Natural killer cell (primary cell): ENCODE results near the gene CST7. TPM values are rescaled to one million over a fixed set of nuclear protein-coding genes. Genes with fewer than 3 reads are reported as not detected.
A peak's percentile ranks its signal among the peaks of the same experiment; 100 is the strongest.

Source experiments
- ATAC-seq, 3 donors: fragments of 150-1000 bp in 2 of 3; fragments of 200-7000 bp in 1 of 3; cut with Tn5 transposase; 1 replicate in 1 of 3; 2 replicates in 2 of 3; pipeline ENCODE4 v1.10.0; 2021; ENCODE audit warnings: mild to moderate bottlenecking in 2 of 3, moderate library complexity in 2 of 3
- DNase-seq, 2 donors: peaks; one replicate each; pipeline versions ENCODE4 v3.0.0 to v3.0.0-alpha.2; 2013 to 2021; ENCODE audit warnings: mixed read lengths in 1 of 2
- H3K27ac ChIP-seq: one replicate; pipeline ENCODE4 v1.5.1; 2013; ENCODE audit warnings: mild to moderate bottlenecking, low read length
- H3K27me3 ChIP-seq: one replicate; pipeline ENCODE4 v1.6.1; 2013; ENCODE audit warnings: low read length; ENCODE audit not compliant: control insufficient read depth, insufficient read depth
- H3K36me3 ChIP-seq: one replicate; pipeline ENCODE4 v1.6.1; 2013; ENCODE audit warnings: low read length; ENCODE audit not compliant: control insufficient read depth, insufficient read depth
- H3K4me1 ChIP-seq: one replicate; pipeline ENCODE4 v1.6.1; 2013; ENCODE audit warnings: low read length; ENCODE audit not compliant: control insufficient read depth, insufficient read depth
- H3K4me3 ChIP-seq: one replicate; pipeline ENCODE4 v1.5.1; 2013; ENCODE audit warnings: low read length
- H3K9me3 ChIP-seq: one replicate; pipeline ENCODE4 v1.6.1; 2013; ENCODE audit warnings: low read length; ENCODE audit not compliant: control insufficient read depth, insufficient read depth
- H3K27ac Mint-ChIP-seq, 2 donors: one replicate each; pipeline ENCODE4 v1.8.0; 2022; ENCODE audit warnings: mild to moderate bottlenecking in 2 of 2, mixed read lengths in 2 of 2, moderate library complexity in 1 of 2
- H3K27me3 Mint-ChIP-seq, 2 donors: one replicate each; pipeline ENCODE4 v1.8.0; 2022; ENCODE audit warnings: low read depth in 2 of 2, mixed read lengths in 2 of 2
- H3K36me3 Mint-ChIP-seq: one replicate; pipeline ENCODE4 v1.8.0; 2022; ENCODE audit warnings: mixed read lengths
- H3K4me1 Mint-ChIP-seq, 2 donors: one replicate each; pipeline ENCODE4 v1.8.0; 2022; ENCODE audit warnings: mixed read lengths in 2 of 2
- H3K4me3 Mint-ChIP-seq: one replicate; pipeline ENCODE4 v1.8.0; 2022; ENCODE audit warnings: mild to moderate bottlenecking, moderate library complexity, mixed read lengths
- H3K9me3 Mint-ChIP-seq, 2 donors: one replicate each; pipeline ENCODE4 v1.8.0; 2022; ENCODE audit warnings: mixed read lengths in 2 of 2
- WGBS: methylation state at CpG from one replicate; pipeline ENCODE4 v1.1.7; 2013; ENCODE audit warnings: missing lambda C conversion rate; ENCODE audit not compliant: insufficient coverage; 5-methylcytosine and 5-hydroxymethylcytosine counted together
- intact Hi-C: fragments of 100-400 bp; cut with micrococcal nuclease; formaldehyde crosslinking; loops from one replicate; pipeline ENCODE4 v1.14.2; 2022
- total RNA-seq, 4 donors: library from RNA; stranded (reverse); fragments of 120-200 nt in 1 of 4; gene quantifications; one replicate each; pipeline versions ENCODE4 v1.2.3 to v1.2.4, GENCODE V29; 2013 to 2022
- TF ChIP-seq, protein P1 (sequence below): fragments of 200-600 bp; IDR thresholded peaks from one replicate; pipeline ENCODE4 v1.8.0; 2022; ENCODE audit warnings: antibody characterized with exemption

The CST7 gene
- total RNA-seq, 3 donors from 2014 or later (not counting 1 experiment from before 2014, with no cell fraction given), result 590 to 700 (median 619) TPM

DNA sequence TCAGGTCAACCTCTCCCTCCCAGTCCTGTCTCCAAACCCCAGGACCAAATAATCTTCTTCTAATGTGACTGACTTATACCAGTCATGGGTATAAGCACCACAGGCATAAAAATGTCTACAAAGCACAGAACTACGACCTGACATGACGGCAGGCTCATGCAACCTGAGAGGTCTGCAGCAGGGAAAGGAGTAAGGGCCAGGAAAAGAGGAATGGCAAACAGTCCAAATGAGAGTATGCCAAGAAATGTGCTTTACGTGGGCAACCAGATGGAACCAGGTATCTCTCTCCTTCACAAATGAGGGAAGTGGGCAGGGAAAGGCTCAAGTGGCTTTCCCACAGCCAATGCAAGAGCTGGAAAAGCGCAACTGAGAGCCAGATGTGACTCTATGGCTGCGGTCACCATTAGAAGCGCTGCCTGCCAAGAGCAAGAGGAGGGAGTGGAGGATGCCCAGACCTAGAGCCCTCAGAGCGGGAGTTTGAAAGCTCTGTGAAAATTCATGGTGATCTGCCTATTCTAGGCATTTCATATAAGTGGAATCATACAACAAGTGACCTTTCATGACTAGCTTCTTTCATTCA, 37.5 kb downstream of the CST7 start:
- Mint-ChIP-seq H3K36me3 (peaks cover 11% of the 10 kb centered on the region), H3K9me3 (no peaks in the 10 kb centered on the region), H3K27ac (peak overlapping the region; percentile 93 to 94), H3K4me3 (peak overlapping the region; percentile 83), H3K27me3 (no peaks in the 10 kb centered on the region), H3K4me1 (peaks cover 96 to 99% of the 10 kb centered on the region in 2 donors)
- intact Hi-C loops, result loop anchor here (1.0 kb wide), 1 partner anchor 25 kb away; no protein-coding TSS in a partner anchor
- Histone ChIP-seq H3K9me3 (no peaks in the 10 kb centered on the region), H3K4me1 (peaks cover 73% of the 10 kb centered on the region), H3K27me3 (no peaks in the 10 kb centered on the region), H3K36me3 (peaks cover 13% of the 10 kb centered on the region), H3K27ac (peak overlapping the region; percentile 58), H3K4me3 (no peak overlapping the region)
- TF ChIP-seq, protein P1, sequence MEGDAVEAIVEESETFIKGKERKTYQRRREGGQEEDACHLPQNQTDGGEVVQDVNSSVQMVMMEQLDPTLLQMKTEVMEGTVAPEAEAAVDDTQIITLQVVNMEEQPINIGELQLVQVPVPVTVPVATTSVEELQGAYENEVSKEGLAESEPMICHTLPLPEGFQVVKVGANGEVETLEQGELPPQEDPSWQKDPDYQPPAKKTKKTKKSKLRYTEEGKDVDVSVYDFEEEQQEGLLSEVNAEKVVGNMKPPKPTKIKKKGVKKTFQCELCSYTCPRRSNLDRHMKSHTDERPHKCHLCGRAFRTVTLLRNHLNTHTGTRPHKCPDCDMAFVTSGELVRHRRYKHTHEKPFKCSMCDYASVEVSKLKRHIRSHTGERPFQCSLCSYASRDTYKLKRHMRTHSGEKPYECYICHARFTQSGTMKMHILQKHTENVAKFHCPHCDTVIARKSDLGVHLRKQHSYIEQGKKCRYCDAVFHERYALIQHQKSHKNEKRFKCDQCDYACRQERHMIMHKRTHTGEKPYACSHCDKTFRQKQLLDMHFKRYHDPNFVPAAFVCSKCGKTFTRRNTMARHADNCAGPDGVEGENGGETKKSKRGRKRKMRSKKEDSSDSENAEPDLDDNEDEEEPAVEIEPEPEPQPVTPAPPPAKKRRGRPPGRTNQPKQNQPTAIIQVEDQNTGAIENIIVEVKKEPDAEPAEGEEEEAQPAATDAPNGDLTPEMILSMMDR, result no peak
- WGBS, result 93% methylated on average over 7 of the region's 7 CpGs
- ATAC-seq (no peak), DNase-seq (no peak)

DNA sequence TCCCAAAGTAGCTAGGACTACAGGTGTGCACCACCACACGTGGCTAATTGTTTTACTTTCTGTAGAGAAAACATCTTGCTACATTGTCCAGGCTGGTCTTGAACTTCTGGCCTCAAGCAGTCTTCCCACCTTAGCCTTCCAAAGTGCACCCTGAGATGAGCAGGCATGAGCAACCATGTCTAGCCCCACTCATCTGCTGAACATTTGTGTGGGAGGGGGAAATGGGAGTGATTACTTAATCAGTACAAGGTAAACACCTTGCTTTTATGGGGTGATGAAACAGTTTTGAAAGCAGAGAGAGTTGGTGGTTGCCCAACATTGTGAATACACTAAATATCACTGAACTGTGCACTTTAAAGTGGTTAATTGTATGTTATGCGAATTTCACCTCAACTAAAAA, 38.2 kb downstream of the CST7 start:
- Mint-ChIP-seq H3K9me3 (no peaks in the 10 kb centered on the region), H3K27me3 (no peaks in the 10 kb centered on the region), H3K4me1 (peaks cover 94 to 98% of the 10 kb centered on the region in 2 donors), H3K27ac (peak overlapping the region; percentile 93 to 94), H3K4me3 (peak overlapping the region; percentile 83), H3K36me3 (peaks cover 11% of the 10 kb centered on the region)
- TF ChIP-seq, protein P1, result no peak
- Histone ChIP-seq H3K27me3 (no peaks in the 10 kb centered on the region), H3K4me3 (no peak overlapping the region), H3K4me1 (peaks cover 66% of the 10 kb centered on the region), H3K9me3 (no peaks in the 10 kb centered on the region), H3K36me3 (peaks cover 13% of the 10 kb centered on the region), H3K27ac (peak overlapping the region; percentile 39)
- 74% methylated on average over 2 of the region's 2 CpGs for WGBS
- ATAC-seq, result peak; percentile 22 to 37 (median 34)
- intact Hi-C loops, result loop anchor here (1.0 kb wide), 1 partner anchor 26 kb away; no protein-coding TSS in a partner anchor
- no peak for DNase-seq

GRCh38 chr20:24987873-24988835, 39.1 kb downstream of the CST7 start:
- TF ChIP-seq, protein P1, result no peak
- Histone ChIP-seq H3K4me1 (peaks cover 63% of the 10 kb centered on the region), H3K4me3 (no peak overlapping the region), H3K36me3 (peaks cover 9% of the 10 kb centered on the region), H3K27ac (peak overlapping the region; percentile 46), H3K9me3 (no peaks in the 10 kb centered on the region), H3K27me3 (no peaks in the 10 kb centered on the region)
- intact Hi-C loops, result loop anchor here (1.0 kb wide), 1 partner anchor 27 kb away; no protein-coding TSS in a partner anchor
- H3K4me3 Mint-ChIP-seq, result peak overlapping the region; percentile 83
- DNase-seq, result no peak
- H3K27ac Mint-ChIP-seq, result peak overlapping the region; percentile 93 to 94
- no peaks in the 10 kb centered on the region for H3K9me3 Mint-ChIP-seq
- no peaks in the 10 kb centered on the region for H3K27me3 Mint-ChIP-seq
- WGBS, result 82% methylated on average over 7 of the region's 7 CpGs
- H3K4me1 Mint-ChIP-seq, result peaks cover 89 to 93% of the 10 kb centered on the region in 2 donors
- no peak for ATAC-seq
- peaks cover 7% of the 10 kb centered on the region for H3K36me3 Mint-ChIP-seq
